Measurements from ENCODE around the gene MYOF.
"Not testable (repeated sequence)": the region's sequence is repeated elsewhere in the genome, so short reads cannot be mapped to it uniquely, and the experiment has no call there.

MYOF gene

DNA sequence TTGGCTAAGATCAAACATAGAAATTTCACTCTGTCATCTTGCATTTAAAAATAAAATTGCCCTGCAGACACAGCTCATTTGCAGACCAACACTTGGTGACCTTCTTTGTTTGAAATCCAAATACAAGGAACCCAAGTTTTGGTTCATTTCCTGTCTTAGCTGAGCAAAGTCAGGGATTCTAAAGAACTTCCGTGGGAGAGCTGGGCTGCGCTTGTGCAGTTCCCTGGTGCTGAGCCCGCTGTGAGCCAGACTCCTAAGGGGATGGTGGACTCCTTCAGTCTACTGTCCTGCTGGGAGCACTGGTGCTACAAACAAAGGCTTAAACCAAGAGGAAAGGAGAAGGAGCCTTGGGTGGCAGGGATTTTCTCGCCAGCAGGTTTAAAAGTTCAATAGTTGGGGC lies 60.0 kb downstream of the MYOF start:
- TF ChIP-seq, protein P1, sequence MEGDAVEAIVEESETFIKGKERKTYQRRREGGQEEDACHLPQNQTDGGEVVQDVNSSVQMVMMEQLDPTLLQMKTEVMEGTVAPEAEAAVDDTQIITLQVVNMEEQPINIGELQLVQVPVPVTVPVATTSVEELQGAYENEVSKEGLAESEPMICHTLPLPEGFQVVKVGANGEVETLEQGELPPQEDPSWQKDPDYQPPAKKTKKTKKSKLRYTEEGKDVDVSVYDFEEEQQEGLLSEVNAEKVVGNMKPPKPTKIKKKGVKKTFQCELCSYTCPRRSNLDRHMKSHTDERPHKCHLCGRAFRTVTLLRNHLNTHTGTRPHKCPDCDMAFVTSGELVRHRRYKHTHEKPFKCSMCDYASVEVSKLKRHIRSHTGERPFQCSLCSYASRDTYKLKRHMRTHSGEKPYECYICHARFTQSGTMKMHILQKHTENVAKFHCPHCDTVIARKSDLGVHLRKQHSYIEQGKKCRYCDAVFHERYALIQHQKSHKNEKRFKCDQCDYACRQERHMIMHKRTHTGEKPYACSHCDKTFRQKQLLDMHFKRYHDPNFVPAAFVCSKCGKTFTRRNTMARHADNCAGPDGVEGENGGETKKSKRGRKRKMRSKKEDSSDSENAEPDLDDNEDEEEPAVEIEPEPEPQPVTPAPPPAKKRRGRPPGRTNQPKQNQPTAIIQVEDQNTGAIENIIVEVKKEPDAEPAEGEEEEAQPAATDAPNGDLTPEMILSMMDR (conservative IDR thresholded peaks at IDR 0.05; ENCODE audit: control insufficient read depth, insufficient read depth, low read depth, low read length), result no peak
- DNase-seq (ENCODE audit: low read depth), result no peak
- no peak overlapping the region for H3K4me3 ChIP-seq (ENCODE audit: control insufficient read depth, low read depth, low read length)

GRCh38 chr10:93420944-93421825 lies 60.9 kb downstream of the MYOF start:
- H3K4me3 ChIP-seq (ENCODE audit: control insufficient read depth, low read depth, low read length), result no peak overlapping the region
- no peak for DNase-seq (ENCODE audit: low read depth)
- TF ChIP-seq, protein P1 (conservative IDR thresholded peaks at IDR 0.05; ENCODE audit: control insufficient read depth, insufficient read depth, low read depth, low read length), result no peak

DNA sequence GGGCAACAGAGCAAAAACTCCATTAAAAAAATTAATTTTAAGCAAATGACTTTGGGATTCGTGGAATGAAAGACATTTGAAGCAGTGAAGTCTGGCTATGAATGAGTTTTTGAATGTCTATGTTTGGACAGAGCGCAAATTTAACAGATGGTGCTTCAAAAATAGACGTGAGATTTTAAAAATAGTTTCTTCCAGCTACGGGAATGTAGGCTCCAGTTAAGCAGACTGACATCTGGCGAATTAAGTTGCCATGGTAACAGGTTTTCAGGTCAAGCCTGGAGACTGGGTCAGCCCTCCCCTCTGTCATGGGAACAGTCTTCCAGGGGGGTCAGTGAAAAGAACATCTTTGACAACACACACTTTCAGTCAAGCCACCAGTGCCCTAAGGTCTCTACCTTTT lies 62.0 kb downstream of the MYOF start:
- H3K4me3 ChIP-seq (ENCODE audit: control insufficient read depth, low read depth, low read length), result no peak overlapping the region
- TF ChIP-seq, protein P1 (conservative IDR thresholded peaks at IDR 0.05; ENCODE audit: control insufficient read depth, insufficient read depth, low read depth, low read length), result no peak
- no peak for DNase-seq (ENCODE audit: low read depth)

DNA sequence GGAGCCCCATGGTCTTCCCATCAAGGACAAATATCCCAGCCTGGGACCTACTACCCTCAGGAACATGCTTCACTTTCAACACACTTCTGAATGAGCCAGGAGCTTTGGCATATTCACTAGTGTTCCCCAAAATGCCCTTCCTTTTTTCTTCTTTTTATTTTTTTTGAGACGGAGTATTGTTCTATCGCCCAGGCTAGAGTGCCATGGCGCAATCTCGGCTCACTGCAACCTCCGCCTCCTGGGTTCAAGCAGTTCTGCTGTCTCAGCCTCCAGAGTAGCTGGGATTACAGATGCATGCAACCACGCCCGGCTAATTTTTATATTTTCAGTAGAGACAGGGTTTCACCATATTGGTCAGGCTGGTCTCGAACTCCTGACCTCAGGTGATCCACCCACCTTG lies 63.1 kb downstream of the MYOF start:
- DNase-seq (ENCODE audit: low read depth); H3K4me3 ChIP-seq (ENCODE audit: control insufficient read depth, low read depth, low read length): not testable (repeated sequence)

DNA sequence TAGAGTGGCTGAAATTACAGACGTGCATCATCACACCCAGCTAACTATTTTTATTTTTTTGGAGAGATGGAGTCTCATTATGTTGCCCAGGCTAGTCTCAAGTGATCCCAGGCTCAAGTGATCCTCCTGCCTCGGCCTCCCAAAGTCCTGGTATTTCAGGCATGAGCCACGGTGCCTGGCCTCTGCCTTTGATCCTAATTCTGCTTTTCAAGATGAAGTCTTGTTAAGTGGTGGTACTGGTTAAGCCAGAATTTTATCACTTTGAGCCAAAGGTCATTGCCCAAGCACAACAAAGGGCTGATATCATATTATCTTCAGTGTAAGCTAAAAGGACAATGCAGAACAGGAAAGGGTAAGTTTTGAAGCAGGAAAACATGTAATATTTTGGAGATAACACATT lies 64.2 kb downstream of the MYOF start:
- TF ChIP-seq, protein P1 (conservative IDR thresholded peaks at IDR 0.05; ENCODE audit: control insufficient read depth, insufficient read depth, low read depth, low read length), result no peak

GRCh38 chr10:93417266-93417665 lies 64.9 kb downstream of the MYOF start:
- no peak overlapping the region for H3K4me3 ChIP-seq (ENCODE audit: control insufficient read depth, low read depth, low read length)
- TF ChIP-seq, protein P1 (conservative IDR thresholded peaks at IDR 0.05; ENCODE audit: control insufficient read depth, insufficient read depth, low read depth, low read length), result no peak
- DNase-seq (ENCODE audit: low read depth), result no peak

More for the DNA sequence above, 64.2 kb downstream of the MYOF start:
- H3K4me3 ChIP-seq (ENCODE audit: control insufficient read depth, low read depth, low read length), result no peak overlapping the region
- DNase-seq (ENCODE audit: low read depth), result no peak

DNA sequence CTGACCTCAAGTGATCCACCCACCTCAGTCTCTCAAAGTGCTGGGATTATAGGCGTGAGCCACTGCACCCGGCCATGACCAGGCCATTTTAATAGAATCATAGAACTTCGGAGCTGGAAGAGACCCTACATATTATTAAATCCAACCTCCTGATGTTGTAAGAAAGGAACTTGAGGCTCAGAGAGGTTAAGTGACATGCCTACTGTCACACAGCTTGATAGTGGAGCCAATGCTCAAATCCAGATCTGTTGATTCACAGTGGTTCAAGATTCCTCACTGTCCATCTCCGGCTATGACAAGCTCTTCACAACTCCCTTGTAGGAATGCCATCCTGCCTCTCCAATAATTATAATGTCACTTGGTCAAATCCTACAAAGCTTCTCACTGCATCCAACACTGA lies 65.3 kb downstream of the MYOF start:
- TF ChIP-seq, protein P1 (conservative IDR thresholded peaks at IDR 0.05; ENCODE audit: control insufficient read depth, insufficient read depth, low read depth, low read length), result no peak
- H3K4me3 ChIP-seq (ENCODE audit: control insufficient read depth, low read depth, low read length), result no peak overlapping the region
- DNase-seq (ENCODE audit: low read depth), result no peak

All from fibroblast of mammary gland (primary cell).